Ascending aorta (tissue), 2 donors: Measurements from ENCODE around the gene ARL16. TPM values are rescaled to one million over a fixed set of nuclear protein-coding genes. Genes with fewer than 3 reads are reported as not detected.

Experiments
- DNase-seq, 2 donors: peaks; one replicate each; pipeline ENCODE4 v3.0.0-alpha.2; 2019; ENCODE audit warnings: low spot score in 2 of 2
- H3K27ac ChIP-seq, 2 donors: fragments of 200-600 bp; sonication (generic); one replicate each; pipeline ENCODE4 v1.5.1; 2016 to 2017; ENCODE audit warnings: mild to moderate bottlenecking in 1 of 2
- H3K27me3 ChIP-seq: fragments of 200-600 bp; sonication (generic); one replicate; pipeline ENCODE4 v1.5.1; 2017
- H3K36me3 ChIP-seq, 2 donors: fragments of 200-600 bp; sonication (generic); one replicate each; pipeline ENCODE4 v1.5.1; 2016
- H3K4me1 ChIP-seq, 2 donors: fragments of 200-600 bp; sonication (generic); one replicate each; pipeline ENCODE4 v1.5.1; 2016 to 2017; ENCODE audit warnings: mild to moderate bottlenecking in 1 of 2
- H3K4me3 ChIP-seq, 2 donors: fragments of 200-600 bp; sonication (generic); one replicate each; pipeline ENCODE4 v1.5.1; 2016 to 2017; ENCODE audit warnings: mild to moderate bottlenecking in 1 of 2
- H3K9me3 ChIP-seq, 2 donors: fragments of 200-600 bp; sonication (generic); one replicate each; pipeline ENCODE4 v1.5.1; 2016
- CTCF ChIP-seq, 3 experiments: fragments of 200-600 bp in 2 of 3; fragments of 450-650 bp in 1 of 3; sonication (generic) in 2 of 3; IDR thresholded peaks; one replicate each; pipeline ENCODE4 v1.5.1; 2016 to 2019; ENCODE audit warnings: antibody characterized with exemption in 3 of 3, mild to moderate bottlenecking in 1 of 3, moderate library complexity in 1 of 3
- intact Hi-C: fragments of 100-400 bp; cut with DNase I; formaldehyde crosslinking; loops from one replicate; pipeline ENCODE4 v1.15.1; 2023
- total RNA-seq: library from RNA; depleted of rRNA; stranded (reverse); fragments of >200 nt; gene quantifications from one replicate; pipeline ENCODE4 v1.1.0, GENCODE V29; 2016

ARL16 gene
- total RNA-seq, 1 donor from 2014 or later = 21.0 TPM

GRCh38 chr17:81660441-81660840 lies 23.2 kb downstream of the ARL16 start:
- no peak for TF ChIP-seq CTCF (IDR thresholded peaks at IDR 0.05)
- Histone ChIP-seq H3K27me3 (peaks cover 5% of the 10 kb centered on the region), H3K4me1 (peaks cover 0 to 3% of the 10 kb centered on the region in 2 donors), H3K27ac (no peak overlapping the region), H3K4me3 (no peak overlapping the region), H3K36me3 (no peaks in the 10 kb centered on the region), H3K9me3 (no peaks in the 10 kb centered on the region)
- intact Hi-C loops = no loop called here
- no peak for DNase-seq

GRCh38 chr17:81659038-81659437 lies 24.6 kb downstream of the ARL16 start:
- intact Hi-C loops = no loop called here
- no peak for TF ChIP-seq CTCF (IDR thresholded peaks at IDR 0.05)
- Histone ChIP-seq H3K4me3 (no peak overlapping the region), H3K36me3 (no peaks in the 10 kb centered on the region), H3K27ac (no peak overlapping the region), H3K27me3 (peaks cover 5% of the 10 kb centered on the region), H3K4me1 (no peaks in the 10 kb centered on the region), H3K9me3 (no peaks in the 10 kb centered on the region)
- no peak for DNase-seq

GRCh38 chr17:81656835-81657234 lies 26.8 kb downstream of the ARL16 start:
- H3K4me1 ChIP-seq = no peaks in the 10 kb centered on the region
- intact Hi-C loops = no loop called here
- DNase-seq = no peak
- TF ChIP-seq CTCF (IDR thresholded peaks at IDR 0.05) = no peak
- H3K36me3 ChIP-seq = no peaks in the 10 kb centered on the region
- no peak overlapping the region for H3K4me3 ChIP-seq
- no peak overlapping the region for H3K27ac ChIP-seq
- H3K9me3 ChIP-seq = no peaks in the 10 kb centered on the region
- peaks cover 5% of the 10 kb centered on the region for H3K27me3 ChIP-seq

- intact Hi-C loops = no loop called here
- H3K36me3 ChIP-seq = no peaks in the 10 kb centered on the region
- no peaks in the 10 kb centered on the region for H3K9me3 ChIP-seq
- DNase-seq = no peak
- no peak within 1 kb of the TSS for H3K4me3 ChIP-seq
- no peaks in the 10 kb centered on the region for H3K4me1 ChIP-seq
- H3K27me3 ChIP-seq = peaks cover 5% of the 10 kb centered on the region
- H3K27ac ChIP-seq = no peak within 1 kb of the TSS
- TF ChIP-seq CTCF (IDR thresholded peaks at IDR 0.05) = no peak
These were observed 27.4 kb downstream of the ARL16 start, which contains the start of gene PDE6G for GRCh38 chr17:81656118-81656743. Gene PDE6G (minus strand): TSS chr17:81656542. CDS start chr17:81653305, 3,237 bp downstream.

GRCh38 chr17:81655378-81656117 lies 28.0 kb downstream of the ARL16 start:
- H3K27ac ChIP-seq = no peak overlapping the region
- no peak for DNase-seq
- H3K4me3 ChIP-seq = no peak overlapping the region
- intact Hi-C loops = no loop called here
- peaks cover 5% of the 10 kb centered on the region for H3K27me3 ChIP-seq
- no peaks in the 10 kb centered on the region for H3K4me1 ChIP-seq
- H3K9me3 ChIP-seq = no peaks in the 10 kb centered on the region
- no peaks in the 10 kb centered on the region for H3K36me3 ChIP-seq
- TF ChIP-seq CTCF (IDR thresholded peaks at IDR 0.05) = no peak
